Stomach smooth muscle (tissue), 2 donors: ENCODE results near the gene SLC6A7.

Experiments
- H3K27ac ChIP-seq: one replicate; pipeline ENCODE4 v1.7.0; 2013; ENCODE audit warnings: mild to moderate bottlenecking, low read length, inconsistent platforms
- H3K27me3 ChIP-seq, 2 donors: one replicate each; pipeline ENCODE4 v1.7.0; 2013; ENCODE audit warnings: low read length in 2 of 2; ENCODE audit not compliant: insufficient read depth in 2 of 2, control insufficient read depth in 1 of 2
- H3K36me3 ChIP-seq, 2 donors: one replicate each; pipeline ENCODE4 v1.7.0; 2013; ENCODE audit warnings: low read length in 2 of 2; ENCODE audit not compliant: control insufficient read depth in 2 of 2, insufficient read depth in 2 of 2
- H3K4me1 ChIP-seq: one replicate; pipeline ENCODE4 v1.7.0; 2013; ENCODE audit warnings: low read length; ENCODE audit not compliant: control insufficient read depth, insufficient read depth
- H3K4me3 ChIP-seq, 2 donors: one replicate each; pipeline ENCODE4 v1.7.0; 2013; ENCODE audit warnings: low read length in 2 of 2
- H3K9ac ChIP-seq, 2 donors: one replicate each; pipeline ENCODE4 v1.7.0; 2013; ENCODE audit warnings: low read length in 2 of 2, mild to moderate bottlenecking in 1 of 2
- H3K9me3 ChIP-seq, 2 donors: one replicate each; pipeline ENCODE4 v1.7.0; 2013; ENCODE audit warnings: low read length in 2 of 2; ENCODE audit not compliant: control insufficient read depth in 2 of 2
- donor health status: healthy.
- donor health status: Pancreatic carcinoma.

The SLC6A7 gene

DNA sequence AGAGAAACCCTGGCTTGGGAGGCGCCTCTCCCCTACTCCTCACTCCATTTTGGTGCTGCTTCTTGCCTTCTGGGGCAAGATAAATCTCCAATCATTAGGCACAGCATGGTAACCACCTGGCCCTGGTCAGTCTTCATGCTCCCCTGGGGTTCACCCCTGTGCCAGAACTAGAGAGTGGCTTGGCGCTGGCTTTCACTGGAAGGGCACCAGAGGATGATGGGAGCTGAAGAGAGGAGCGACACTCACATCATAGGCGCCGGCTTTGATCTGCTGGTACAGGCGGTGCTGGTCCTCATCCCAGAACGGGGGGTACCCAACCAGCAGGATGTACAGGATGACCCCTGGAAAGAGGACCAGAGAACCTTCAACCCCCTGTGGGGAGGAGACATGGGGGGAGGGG is 61.6 kb downstream of the SLC6A7 start:
- H3K4me1 ChIP-seq, result no peaks in the 10 kb centered on the region
- H3K27ac ChIP-seq, result no peak overlapping the region
- H3K4me3 ChIP-seq, result no peak overlapping the region

DNA sequence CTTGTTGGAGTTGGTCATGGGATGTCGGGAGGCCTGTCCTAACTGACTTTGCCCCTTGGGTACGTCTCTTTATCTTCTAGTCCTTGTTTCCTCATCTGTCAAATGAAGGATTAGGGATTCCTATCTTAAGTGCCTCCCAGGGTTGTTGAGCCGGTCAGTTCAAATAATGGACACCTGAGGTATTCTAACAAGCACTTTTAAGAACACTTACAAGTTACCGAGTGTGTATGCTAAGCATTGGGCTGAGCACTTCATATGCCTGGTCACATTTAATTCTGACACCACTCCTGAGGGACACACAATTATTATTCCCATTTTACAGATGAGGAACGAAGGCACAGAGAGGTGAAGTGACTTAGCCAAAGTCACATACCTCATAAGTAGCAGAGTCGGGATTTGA is 62.6 kb downstream of the SLC6A7 start:
- no peaks in the 10 kb centered on the region for H3K4me1 ChIP-seq
- H3K27me3 ChIP-seq, result no peaks in the 10 kb centered on the region
- no peaks in the 10 kb centered on the region for H3K36me3 ChIP-seq
- no peak overlapping the region for H3K9ac ChIP-seq
- no peak overlapping the region for H3K27ac ChIP-seq
- no peaks in the 10 kb centered on the region for H3K9me3 ChIP-seq
- H3K4me3 ChIP-seq, result no peak overlapping the region

More for the DNA sequence above, 61.6 kb downstream of the SLC6A7 start:
- no peaks in the 10 kb centered on the region for H3K27me3 ChIP-seq
- H3K9me3 ChIP-seq, result no peaks in the 10 kb centered on the region
- no peaks in the 10 kb centered on the region for H3K36me3 ChIP-seq
- H3K9ac ChIP-seq, result no peak overlapping the region

DNA sequence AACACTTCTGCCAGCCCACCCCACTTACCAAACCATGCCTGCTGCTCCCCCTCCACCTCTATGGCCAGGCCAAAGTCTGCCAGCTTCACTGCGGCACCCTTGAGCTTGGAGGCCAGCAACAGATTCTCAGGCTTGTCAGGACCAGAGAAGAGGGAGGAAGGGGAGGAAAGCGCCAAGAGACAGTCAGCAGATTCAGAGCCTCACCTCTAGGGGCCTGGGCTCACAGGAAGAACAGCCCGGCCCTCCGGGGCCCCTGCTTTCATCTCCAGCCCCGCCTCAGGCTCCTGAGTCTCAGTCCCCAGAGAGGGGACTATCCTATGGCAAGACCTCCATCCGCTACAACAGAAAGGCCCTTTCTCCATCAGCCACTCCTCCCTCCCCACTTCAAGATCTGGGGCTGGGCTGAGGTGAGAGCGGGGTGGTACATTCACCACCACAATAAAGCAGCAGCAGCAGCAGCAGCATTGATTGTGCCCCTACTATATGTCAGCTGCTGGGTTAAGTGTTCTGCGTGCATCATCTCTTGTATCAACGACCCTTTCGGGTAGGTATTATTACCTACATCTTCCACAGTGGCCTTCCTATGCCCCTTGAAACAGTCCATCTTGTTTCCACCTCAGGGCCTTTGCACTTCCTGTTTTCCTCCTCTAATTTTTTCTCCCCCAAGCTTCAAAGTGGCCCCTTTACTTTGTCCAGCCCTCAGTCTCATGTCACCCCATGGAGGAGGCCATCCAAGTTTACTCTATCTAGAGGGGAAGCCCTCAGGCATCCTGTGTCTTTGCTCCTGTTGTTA is 63.8 kb downstream of the SLC6A7 start:
- H3K4me1 ChIP-seq, result no peaks in the 10 kb centered on the region
- H3K9ac ChIP-seq, result no peak overlapping the region
- no peak overlapping the region for H3K27ac ChIP-seq
- H3K9me3 ChIP-seq, result no peaks in the 10 kb centered on the region
- H3K27me3 ChIP-seq, result no peaks in the 10 kb centered on the region
- H3K36me3 ChIP-seq, result no peaks in the 10 kb centered on the region
- H3K4me3 ChIP-seq, result no peak overlapping the region

- no peak overlapping the region for H3K4me3 ChIP-seq
- H3K27me3 ChIP-seq, result no peaks in the 10 kb centered on the region
- H3K4me1 ChIP-seq, result no peaks in the 10 kb centered on the region
- H3K9ac ChIP-seq, result no peak overlapping the region
- no peaks in the 10 kb centered on the region for H3K9me3 ChIP-seq
- H3K27ac ChIP-seq, result no peak overlapping the region
- H3K36me3 ChIP-seq, result no peaks in the 10 kb centered on the region
Measured at GRCh38 chr5:150254363-150254762, 64.5 kb downstream of the SLC6A7 start.

- Histone ChIP-seq H3K9ac (no peak overlapping the region), H3K27ac (no peak overlapping the region), H3K4me3 (no peak overlapping the region), H3K4me1 (no peaks in the 10 kb centered on the region), H3K36me3 (no peaks in the 10 kb centered on the region), H3K9me3 (no peaks in the 10 kb centered on the region), H3K27me3 (no peaks in the 10 kb centered on the region)
Measured at GRCh38 chr5:150254774-150255173, 64.9 kb downstream of the SLC6A7 start.

DNA sequence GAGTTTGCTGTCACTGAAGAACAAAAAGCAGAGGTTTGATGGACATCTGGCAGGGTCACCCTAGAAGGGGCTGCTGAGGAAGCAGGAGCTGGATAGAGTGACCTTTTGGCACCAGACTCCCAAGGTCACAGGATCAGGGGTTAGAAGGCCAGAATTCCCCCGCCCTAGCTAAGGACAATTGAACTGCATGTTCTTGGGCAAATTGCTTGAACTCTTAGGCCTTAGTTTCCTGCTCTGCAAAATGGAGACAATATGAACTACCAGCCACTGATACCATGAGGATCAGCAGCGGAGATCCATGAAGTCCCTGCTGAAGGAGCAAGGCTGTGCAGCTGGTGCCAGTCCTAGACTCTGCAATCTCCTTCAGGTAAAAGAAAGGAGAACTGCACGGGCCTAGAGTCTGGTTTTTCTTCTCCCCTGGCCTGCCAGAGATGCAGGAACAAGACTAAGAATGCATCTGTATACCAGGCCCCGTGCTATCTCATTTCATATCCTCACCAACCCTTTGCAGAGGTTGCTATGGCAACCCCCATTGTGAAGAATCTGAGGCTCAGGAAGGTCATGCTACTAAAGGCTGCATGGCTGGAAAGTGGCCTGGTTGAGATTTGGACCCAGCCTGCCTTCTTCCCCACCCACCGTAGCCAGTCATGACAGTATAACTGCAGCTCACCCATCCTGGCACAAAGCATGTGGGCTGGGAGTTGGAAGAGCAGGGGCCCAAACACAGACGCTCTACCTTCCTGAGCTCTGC is 66.0 kb downstream of the SLC6A7 start:
- H3K27ac ChIP-seq, result no peak overlapping the region
- no peak overlapping the region for H3K4me3 ChIP-seq
- no peak overlapping the region for H3K9ac ChIP-seq
- H3K4me1 ChIP-seq, result no peaks in the 10 kb centered on the region
- no peaks in the 10 kb centered on the region for H3K36me3 ChIP-seq
- no peaks in the 10 kb centered on the region for H3K27me3 ChIP-seq
- no peaks in the 10 kb centered on the region for H3K9me3 ChIP-seq

DNA sequence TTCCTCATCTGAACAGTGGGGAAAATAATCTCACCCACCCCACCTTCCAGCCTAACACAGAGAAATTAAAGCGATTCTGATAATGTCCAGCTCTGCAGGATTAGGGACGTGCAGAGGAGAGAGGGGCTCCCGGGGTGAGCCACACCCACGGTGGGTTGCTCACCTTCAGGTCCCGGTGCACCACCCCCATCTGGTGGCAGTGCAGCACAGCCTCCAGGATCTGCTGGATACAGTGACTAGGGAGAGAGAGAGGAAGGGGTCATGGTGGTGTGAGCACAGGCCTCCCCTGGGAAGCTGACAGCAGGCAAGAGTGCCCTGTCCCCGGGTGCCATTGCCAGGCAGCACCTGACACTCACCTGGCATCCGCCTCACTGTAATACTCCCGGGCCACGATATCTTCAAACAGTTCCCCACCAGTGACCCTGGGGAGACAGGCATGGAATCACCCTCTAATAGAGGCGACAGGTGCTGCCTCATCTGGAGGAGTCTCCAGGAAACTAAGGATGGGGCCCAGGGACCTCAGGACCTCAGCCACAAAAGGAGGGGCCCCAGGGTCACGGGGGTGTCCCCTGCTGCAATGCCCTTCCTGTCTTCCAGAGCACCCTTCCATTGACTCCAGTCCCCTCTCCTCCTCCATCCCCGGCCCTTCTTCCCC is 66.7 kb downstream of the SLC6A7 start:
- Histone ChIP-seq H3K9me3 (no peaks in the 10 kb centered on the region), H3K4me3 (no peak overlapping the region), H3K4me1 (no peaks in the 10 kb centered on the region), H3K9ac (no peak overlapping the region), H3K27ac (no peak overlapping the region), H3K36me3 (no peaks in the 10 kb centered on the region), H3K27me3 (no peaks in the 10 kb centered on the region)

DNA sequence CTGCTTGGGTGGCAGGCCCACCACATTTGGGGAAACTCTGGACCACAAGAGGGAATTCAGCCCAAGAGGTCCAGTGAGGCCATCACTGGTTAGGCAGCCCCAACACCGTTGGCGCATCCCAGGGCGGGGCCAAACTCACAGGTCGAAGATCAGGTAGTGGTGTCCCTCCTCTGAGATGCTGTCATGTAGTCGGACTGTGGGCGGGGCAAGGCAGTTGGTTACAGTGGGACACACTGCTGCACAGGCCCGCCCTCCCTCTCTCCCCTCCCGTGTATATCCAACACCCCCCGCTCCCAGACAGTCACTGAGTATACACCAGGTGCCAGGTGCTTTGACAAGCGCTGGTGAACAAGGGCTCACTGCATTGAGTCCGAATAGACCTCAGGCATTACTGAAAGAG is 67.6 kb downstream of the SLC6A7 start:
- no peaks in the 10 kb centered on the region for H3K9me3 ChIP-seq
- H3K27ac ChIP-seq, result no peak overlapping the region
- no peaks in the 10 kb centered on the region for H3K4me1 ChIP-seq
- H3K36me3 ChIP-seq, result no peaks in the 10 kb centered on the region
- no peaks in the 10 kb centered on the region for H3K27me3 ChIP-seq
- H3K9ac ChIP-seq, result no peak overlapping the region
- no peak overlapping the region for H3K4me3 ChIP-seq

DNA sequence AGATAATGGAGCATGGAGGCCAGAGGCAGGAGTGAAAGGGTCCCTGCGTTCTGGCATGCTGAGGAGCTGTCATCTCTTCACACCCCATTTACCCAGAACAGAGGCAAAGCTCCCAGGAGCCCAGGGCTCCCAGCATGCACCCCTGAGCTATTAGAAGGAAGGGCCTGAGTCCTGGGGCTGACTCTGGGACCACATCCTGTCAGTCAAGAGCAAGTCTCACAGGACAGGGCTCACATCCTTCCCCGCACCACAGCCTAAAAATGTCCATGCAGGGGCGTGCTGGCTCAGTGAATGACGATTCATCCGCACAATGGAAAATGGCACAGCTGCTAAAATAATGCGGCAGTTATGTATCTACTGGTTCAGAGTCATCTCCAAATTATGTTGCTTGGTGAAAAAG is 68.3 kb downstream of the SLC6A7 start:
- H3K27ac ChIP-seq, result no peak overlapping the region

More for the DNA sequence above, 68.3 kb downstream of the SLC6A7 start:
- Histone ChIP-seq H3K36me3 (no peaks in the 10 kb centered on the region), H3K9me3 (no peaks in the 10 kb centered on the region), H3K9ac (no peak overlapping the region), H3K4me3 (no peak overlapping the region), H3K4me1 (peaks cover 2% of the 10 kb centered on the region), H3K27me3 (no peaks in the 10 kb centered on the region)
